ENCODE data around the gene ERICH6. TPM values are rescaled to one million over a fixed set of nuclear protein-coding genes. Genes with fewer than 3 reads are reported as not detected.

ERICH6 gene
- total and polyA plus RNA-seq, 2 experiments from 2014 or later, result 0.32 TPM; not detected in 1

DNA sequence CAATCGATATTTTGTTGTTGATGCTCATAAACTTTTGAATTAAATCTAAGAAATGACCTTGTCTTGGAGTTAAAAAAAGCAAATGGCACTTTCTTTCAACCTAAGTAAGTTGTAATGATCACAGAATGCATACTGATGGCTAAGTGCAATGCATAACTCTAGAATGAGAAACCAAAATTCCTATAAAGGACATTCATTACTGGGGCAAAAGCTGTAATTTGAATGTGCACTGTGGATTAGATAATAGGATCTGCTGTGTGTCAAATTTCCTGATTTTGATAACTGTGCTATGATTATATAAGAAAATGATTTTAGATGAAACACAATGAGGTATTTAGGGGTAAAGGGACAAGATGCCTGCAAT is 44.9 kb upstream of the ERICH6 start:
- no peak for DNase-seq (ENCODE audit: low spot score)
- ATAC-seq, result no peak
- no peak overlapping the region for H3K4me3 ChIP-seq
- Mint-ChIP-seq H3K4me1 (peaks cover 5% of the 10 kb centered on the region), H3K27ac (no peak overlapping the region), H3K4me3 (no peak overlapping the region), H3K36me3 (ENCODE audit: low read depth) (no peaks in the 10 kb centered on the region), H3K9me3 (no peaks in the 10 kb centered on the region), H3K27me3 (ENCODE audit: insufficient read depth, low read depth, poor library complexity) (peaks cover 2% of the 10 kb centered on the region)
- peaks cover 6% of the 10 kb centered on the region; the same call in 1 of the 2 replicates for H3K4me1 ChIP-seq (ENCODE audit: insufficient read depth)
- no peak overlapping the region for H3K27ac ChIP-seq (ENCODE audit: low read depth)
- H3K36me3 ChIP-seq (ENCODE audit: insufficient read depth), result no peaks in the 10 kb centered on the region
- TF ChIP-seq NANOG (IDR thresholded peaks at IDR 0.05; ENCODE audit: borderline replicate concordance), result no peak
- no peak for TF ChIP-seq ETS1 (IDR thresholded peaks at IDR 0.05)
- TF ChIP-seq, protein P1, sequence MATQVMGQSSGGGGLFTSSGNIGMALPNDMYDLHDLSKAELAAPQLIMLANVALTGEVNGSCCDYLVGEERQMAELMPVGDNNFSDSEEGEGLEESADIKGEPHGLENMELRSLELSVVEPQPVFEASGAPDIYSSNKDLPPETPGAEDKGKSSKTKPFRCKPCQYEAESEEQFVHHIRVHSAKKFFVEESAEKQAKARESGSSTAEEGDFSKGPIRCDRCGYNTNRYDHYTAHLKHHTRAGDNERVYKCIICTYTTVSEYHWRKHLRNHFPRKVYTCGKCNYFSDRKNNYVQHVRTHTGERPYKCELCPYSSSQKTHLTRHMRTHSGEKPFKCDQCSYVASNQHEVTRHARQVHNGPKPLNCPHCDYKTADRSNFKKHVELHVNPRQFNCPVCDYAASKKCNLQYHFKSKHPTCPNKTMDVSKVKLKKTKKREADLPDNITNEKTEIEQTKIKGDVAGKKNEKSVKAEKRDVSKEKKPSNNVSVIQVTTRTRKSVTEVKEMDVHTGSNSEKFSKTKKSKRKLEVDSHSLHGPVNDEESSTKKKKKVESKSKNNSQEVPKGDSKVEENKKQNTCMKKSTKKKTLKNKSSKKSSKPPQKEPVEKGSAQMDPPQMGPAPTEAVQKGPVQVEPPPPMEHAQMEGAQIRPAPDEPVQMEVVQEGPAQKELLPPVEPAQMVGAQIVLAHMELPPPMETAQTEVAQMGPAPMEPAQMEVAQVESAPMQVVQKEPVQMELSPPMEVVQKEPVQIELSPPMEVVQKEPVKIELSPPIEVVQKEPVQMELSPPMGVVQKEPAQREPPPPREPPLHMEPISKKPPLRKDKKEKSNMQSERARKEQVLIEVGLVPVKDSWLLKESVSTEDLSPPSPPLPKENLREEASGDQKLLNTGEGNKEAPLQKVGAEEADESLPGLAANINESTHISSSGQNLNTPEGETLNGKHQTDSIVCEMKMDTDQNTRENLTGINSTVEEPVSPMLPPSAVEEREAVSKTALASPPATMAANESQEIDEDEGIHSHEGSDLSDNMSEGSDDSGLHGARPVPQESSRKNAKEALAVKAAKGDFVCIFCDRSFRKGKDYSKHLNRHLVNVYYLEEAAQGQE (IDR thresholded peaks at IDR 0.05; ENCODE audit: unreplicated experiment), result no peak
- TF ChIP-seq ZNF331 (CRISPR knock-in tag; IDR thresholded peaks at IDR 0.05; ENCODE audit: low read depth), result no peak
- no peak for TF ChIP-seq ZNF114 (CRISPR knock-in tag; IDR thresholded peaks at IDR 0.05)
- TF ChIP-seq EZH2phosphoT487 (IDR thresholded peaks at IDR 0.05; ENCODE audit: unreplicated experiment), result no peak
- TF ChIP-seq CREB1 (CRISPR knock-in tag; IDR thresholded peaks at IDR 0.05; ENCODE audit: low read depth), result no peak
- TF ChIP-seq JUNB (IDR thresholded peaks at IDR 0.05; ENCODE audit: unreplicated experiment), result no peak
- no peaks in the 10 kb centered on the region for H3F3A ChIP-seq (replicated peaks; ENCODE audit: low read depth)
- H4K20me1 ChIP-seq (replicated peaks; ENCODE audit: insufficient read depth), result no peaks in the 10 kb centered on the region; the same call in 1 of the 2 replicates
- H3K9me2 ChIP-seq (ENCODE audit: insufficient read depth), result no peaks in the 10 kb centered on the region
- no peak overlapping the region for H2AFZ ChIP-seq
- no peaks in the 10 kb centered on the region for H3K27me3 ChIP-seq (ENCODE audit: insufficient read depth)
- no peak overlapping the region for H3K4me2 ChIP-seq
- H3K79me2 ChIP-seq (replicated peaks; ENCODE audit: insufficient read depth), result peaks cover 8% of the 10 kb centered on the region

DNA sequence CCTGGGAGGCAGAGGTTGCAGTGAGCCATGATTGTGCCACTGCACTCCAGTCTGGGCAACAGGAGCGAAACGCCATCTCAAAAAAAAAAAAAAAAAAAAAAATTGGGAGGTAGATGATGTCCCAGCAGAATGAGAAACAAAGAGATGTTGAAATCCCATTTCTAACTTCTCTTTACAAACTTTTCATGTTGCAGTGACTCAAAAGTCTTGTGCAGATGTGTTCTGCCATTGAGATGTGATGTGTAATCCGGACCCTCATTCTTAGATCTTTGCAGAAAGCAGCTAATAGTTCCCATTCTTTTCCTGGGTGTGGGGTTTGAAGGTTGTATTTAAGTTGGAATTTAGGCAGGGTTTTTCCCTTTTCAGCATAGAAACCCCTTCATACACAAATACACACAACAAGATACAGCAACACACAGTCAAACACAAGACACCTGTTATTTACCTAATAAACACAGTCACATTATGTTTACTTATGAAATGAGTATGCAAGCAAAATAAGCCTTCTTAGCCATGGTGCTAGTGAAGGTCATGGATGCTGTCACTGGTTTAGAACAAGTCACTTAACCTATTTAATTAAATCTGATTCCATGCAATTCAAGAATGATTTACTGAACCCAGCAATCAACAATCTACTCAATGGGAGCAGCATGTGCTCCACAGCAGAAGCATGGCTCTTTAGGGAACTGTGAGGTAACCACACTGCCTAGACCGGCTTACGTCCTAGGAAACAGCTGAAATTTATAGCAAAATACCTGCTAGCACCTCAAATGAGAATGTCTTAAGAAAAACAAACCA is 44.4 kb upstream of the ERICH6 start:
- peaks cover 5% of the 10 kb centered on the region for H3K4me1 Mint-ChIP-seq
- no peaks in the 10 kb centered on the region for H3K9me2 ChIP-seq (ENCODE audit: insufficient read depth)
- no peak overlapping the region for H3K27ac ChIP-seq (ENCODE audit: low read depth)
- H3K36me3 ChIP-seq (ENCODE audit: insufficient read depth), result no peaks in the 10 kb centered on the region
- no peak overlapping the region for H3K4me3 Mint-ChIP-seq
- peaks cover 2% of the 10 kb centered on the region for H3K27me3 Mint-ChIP-seq (ENCODE audit: insufficient read depth, low read depth, poor library complexity)
- no peak overlapping the region for H3K4me2 ChIP-seq
- no peaks in the 10 kb centered on the region for H3F3A ChIP-seq (replicated peaks; ENCODE audit: low read depth)
- no peak for DNase-seq (ENCODE audit: low spot score)
- H3K9me3 Mint-ChIP-seq, result no peaks in the 10 kb centered on the region
- no peaks in the 10 kb centered on the region for H3K27me3 ChIP-seq (ENCODE audit: insufficient read depth)
- H3K36me3 Mint-ChIP-seq (ENCODE audit: low read depth), result no peaks in the 10 kb centered on the region
- no peak for ATAC-seq
- H2AFZ ChIP-seq, result no peak overlapping the region
- no peak overlapping the region for H3K4me3 ChIP-seq
- H3K79me2 ChIP-seq (replicated peaks; ENCODE audit: insufficient read depth), result peaks cover 8% of the 10 kb centered on the region
- peaks cover 6% of the 10 kb centered on the region; the same call in 1 of the 2 replicates for H3K4me1 ChIP-seq (ENCODE audit: insufficient read depth)
- no peak overlapping the region for H3K27ac Mint-ChIP-seq
- no peaks in the 10 kb centered on the region; the same call in 1 of the 2 replicates for H4K20me1 ChIP-seq (replicated peaks; ENCODE audit: insufficient read depth)
- TF ChIP-seq JUNB (IDR thresholded peaks at IDR 0.05; ENCODE audit: unreplicated experiment) (no peak), NANOG (IDR thresholded peaks at IDR 0.05; ENCODE audit: borderline replicate concordance) (no peak), STAT1 (IDR thresholded peaks at IDR 0.05; ENCODE audit: unreplicated experiment) (no peak), EZH2 (IDR thresholded peaks at IDR 0.05; ENCODE audit: low read depth, unreplicated experiment) (no peak), CREB1 (CRISPR knock-in tag; IDR thresholded peaks at IDR 0.05; ENCODE audit: low read depth) (no peak), POLR2AphosphoS5 (IDR thresholded peaks at IDR 0.05; ENCODE audit: low read depth) (no peak), EZH2phosphoT487 (IDR thresholded peaks at IDR 0.05; ENCODE audit: unreplicated experiment) (no peak)
- TF ChIP-seq, protein P2, sequence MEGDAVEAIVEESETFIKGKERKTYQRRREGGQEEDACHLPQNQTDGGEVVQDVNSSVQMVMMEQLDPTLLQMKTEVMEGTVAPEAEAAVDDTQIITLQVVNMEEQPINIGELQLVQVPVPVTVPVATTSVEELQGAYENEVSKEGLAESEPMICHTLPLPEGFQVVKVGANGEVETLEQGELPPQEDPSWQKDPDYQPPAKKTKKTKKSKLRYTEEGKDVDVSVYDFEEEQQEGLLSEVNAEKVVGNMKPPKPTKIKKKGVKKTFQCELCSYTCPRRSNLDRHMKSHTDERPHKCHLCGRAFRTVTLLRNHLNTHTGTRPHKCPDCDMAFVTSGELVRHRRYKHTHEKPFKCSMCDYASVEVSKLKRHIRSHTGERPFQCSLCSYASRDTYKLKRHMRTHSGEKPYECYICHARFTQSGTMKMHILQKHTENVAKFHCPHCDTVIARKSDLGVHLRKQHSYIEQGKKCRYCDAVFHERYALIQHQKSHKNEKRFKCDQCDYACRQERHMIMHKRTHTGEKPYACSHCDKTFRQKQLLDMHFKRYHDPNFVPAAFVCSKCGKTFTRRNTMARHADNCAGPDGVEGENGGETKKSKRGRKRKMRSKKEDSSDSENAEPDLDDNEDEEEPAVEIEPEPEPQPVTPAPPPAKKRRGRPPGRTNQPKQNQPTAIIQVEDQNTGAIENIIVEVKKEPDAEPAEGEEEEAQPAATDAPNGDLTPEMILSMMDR (conservative IDR thresholded peaks at IDR 0.05; ENCODE audit: low read depth in 2 of 2), result no peak
- TF ChIP-seq, protein P1 (IDR thresholded peaks at IDR 0.05; ENCODE audit: unreplicated experiment), result no peak
